Natural killer cell (primary cell): ENCODE measurements around the gene DNAH12. TPM values are rescaled to one million over a fixed set of nuclear protein-coding genes. Genes with fewer than 3 reads are reported as not detected.
"Not testable (repeated sequence)": the region's sequence is repeated elsewhere in the genome, so short reads cannot be mapped to it uniquely, and the experiment has no call there.

ENCODE experiments used
- ATAC-seq, 3 donors: fragments of 150-1000 bp in 2 of 3; fragments of 200-7000 bp in 1 of 3; cut with Tn5 transposase; 1 replicate in 1 of 3; 2 replicates in 2 of 3; pipeline ENCODE4 v1.10.0; 2021; ENCODE audit warnings: mild to moderate bottlenecking in 2 of 3, moderate library complexity in 2 of 3
- DNase-seq, 2 donors: peaks; one replicate each; pipeline versions ENCODE4 v3.0.0 to v3.0.0-alpha.2; 2013 to 2021; ENCODE audit warnings: mixed read lengths in 1 of 2
- H3K27ac ChIP-seq: one replicate; pipeline ENCODE4 v1.5.1; 2013; ENCODE audit warnings: mild to moderate bottlenecking, low read length
- H3K27me3 ChIP-seq: one replicate; pipeline ENCODE4 v1.6.1; 2013; ENCODE audit warnings: low read length; ENCODE audit not compliant: control insufficient read depth, insufficient read depth
- H3K36me3 ChIP-seq: one replicate; pipeline ENCODE4 v1.6.1; 2013; ENCODE audit warnings: low read length; ENCODE audit not compliant: control insufficient read depth, insufficient read depth
- H3K4me1 ChIP-seq: one replicate; pipeline ENCODE4 v1.6.1; 2013; ENCODE audit warnings: low read length; ENCODE audit not compliant: control insufficient read depth, insufficient read depth
- H3K4me3 ChIP-seq: one replicate; pipeline ENCODE4 v1.5.1; 2013; ENCODE audit warnings: low read length
- H3K9me3 ChIP-seq: one replicate; pipeline ENCODE4 v1.6.1; 2013; ENCODE audit warnings: low read length; ENCODE audit not compliant: control insufficient read depth, insufficient read depth
- H3K27ac Mint-ChIP-seq, 2 donors: one replicate each; pipeline ENCODE4 v1.8.0; 2022; ENCODE audit warnings: mild to moderate bottlenecking in 2 of 2, mixed read lengths in 2 of 2, moderate library complexity in 1 of 2
- H3K27me3 Mint-ChIP-seq, 2 donors: one replicate each; pipeline ENCODE4 v1.8.0; 2022; ENCODE audit warnings: low read depth in 2 of 2, mixed read lengths in 2 of 2
- H3K36me3 Mint-ChIP-seq: one replicate; pipeline ENCODE4 v1.8.0; 2022; ENCODE audit warnings: mixed read lengths
- H3K4me1 Mint-ChIP-seq, 2 donors: one replicate each; pipeline ENCODE4 v1.8.0; 2022; ENCODE audit warnings: mixed read lengths in 2 of 2
- H3K4me3 Mint-ChIP-seq: one replicate; pipeline ENCODE4 v1.8.0; 2022; ENCODE audit warnings: mild to moderate bottlenecking, moderate library complexity, mixed read lengths
- H3K9me3 Mint-ChIP-seq, 2 donors: one replicate each; pipeline ENCODE4 v1.8.0; 2022; ENCODE audit warnings: mixed read lengths in 2 of 2
- WGBS: methylation state at CpG from one replicate; pipeline ENCODE4 v1.1.7; 2013; ENCODE audit warnings: missing lambda C conversion rate; ENCODE audit not compliant: insufficient coverage; 5-methylcytosine and 5-hydroxymethylcytosine counted together
- intact Hi-C: fragments of 100-400 bp; cut with micrococcal nuclease; formaldehyde crosslinking; loops from one replicate; pipeline ENCODE4 v1.14.2; 2022
- total RNA-seq, 4 donors: library from RNA; stranded (reverse); fragments of 120-200 nt in 1 of 4; gene quantifications; one replicate each; pipeline versions ENCODE4 v1.2.3 to v1.2.4, GENCODE V29; 2013 to 2022
- TF ChIP-seq, protein P1 (sequence below): fragments of 200-600 bp; IDR thresholded peaks from one replicate; pipeline ENCODE4 v1.8.0; 2022; ENCODE audit warnings: antibody characterized with exemption

DNAH12 gene
- total RNA-seq, 3 donors from 2014 or later (not counting 1 experiment from before 2014, with no cell fraction given) = 0.11 to 0.30 (median 0.21) TPM

DNA sequence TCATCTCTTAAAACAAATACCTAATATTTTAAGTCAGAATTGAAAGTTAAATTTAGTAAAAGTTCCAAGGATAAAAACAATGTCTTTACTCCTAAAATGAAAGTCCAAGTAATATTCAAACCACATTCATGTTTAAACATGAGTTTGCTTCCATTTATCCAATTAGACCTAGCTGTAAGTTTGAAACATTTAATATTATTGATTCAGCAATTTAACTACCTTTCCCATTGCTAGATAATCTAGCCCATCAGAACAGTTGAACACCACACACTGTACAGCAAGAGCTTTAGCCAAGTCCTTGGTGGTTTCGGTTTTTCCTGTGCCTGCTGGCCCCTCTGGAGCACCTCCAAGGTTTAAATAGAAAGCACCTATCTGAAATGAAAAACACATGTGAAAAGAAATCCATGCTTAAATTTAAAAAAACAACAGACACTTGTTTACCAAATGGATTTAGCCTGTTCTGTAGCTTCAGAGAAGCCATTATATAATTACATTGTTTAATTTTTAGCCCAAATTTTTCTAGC lies 97.8 kb downstream of the DNAH12 start:
- H3K27ac Mint-ChIP-seq = no peak overlapping the region
- Histone ChIP-seq H3K36me3 (no peaks in the 10 kb centered on the region), H3K9me3 (no peaks in the 10 kb centered on the region), H3K4me3 (no peak overlapping the region), H3K4me1 (no peaks in the 10 kb centered on the region), H3K27me3 (no peaks in the 10 kb centered on the region), H3K27ac (no peak overlapping the region)
- no peaks in the 10 kb centered on the region for H3K36me3 Mint-ChIP-seq
- H3K4me3 Mint-ChIP-seq = no peak overlapping the region
- intact Hi-C loops = no loop called here
- H3K4me1 Mint-ChIP-seq = no peaks in the 10 kb centered on the region
- DNase-seq (no peak), ATAC-seq (no peak)
- H3K9me3 Mint-ChIP-seq = no peaks in the 10 kb centered on the region
- WGBS = 36% methylated on average over 1 of the region's 1 CpG
- TF ChIP-seq, protein P1, sequence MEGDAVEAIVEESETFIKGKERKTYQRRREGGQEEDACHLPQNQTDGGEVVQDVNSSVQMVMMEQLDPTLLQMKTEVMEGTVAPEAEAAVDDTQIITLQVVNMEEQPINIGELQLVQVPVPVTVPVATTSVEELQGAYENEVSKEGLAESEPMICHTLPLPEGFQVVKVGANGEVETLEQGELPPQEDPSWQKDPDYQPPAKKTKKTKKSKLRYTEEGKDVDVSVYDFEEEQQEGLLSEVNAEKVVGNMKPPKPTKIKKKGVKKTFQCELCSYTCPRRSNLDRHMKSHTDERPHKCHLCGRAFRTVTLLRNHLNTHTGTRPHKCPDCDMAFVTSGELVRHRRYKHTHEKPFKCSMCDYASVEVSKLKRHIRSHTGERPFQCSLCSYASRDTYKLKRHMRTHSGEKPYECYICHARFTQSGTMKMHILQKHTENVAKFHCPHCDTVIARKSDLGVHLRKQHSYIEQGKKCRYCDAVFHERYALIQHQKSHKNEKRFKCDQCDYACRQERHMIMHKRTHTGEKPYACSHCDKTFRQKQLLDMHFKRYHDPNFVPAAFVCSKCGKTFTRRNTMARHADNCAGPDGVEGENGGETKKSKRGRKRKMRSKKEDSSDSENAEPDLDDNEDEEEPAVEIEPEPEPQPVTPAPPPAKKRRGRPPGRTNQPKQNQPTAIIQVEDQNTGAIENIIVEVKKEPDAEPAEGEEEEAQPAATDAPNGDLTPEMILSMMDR = no peak
- H3K27me3 Mint-ChIP-seq = peaks cover 0 to 1% of the 10 kb centered on the region in 2 donors

DNA sequence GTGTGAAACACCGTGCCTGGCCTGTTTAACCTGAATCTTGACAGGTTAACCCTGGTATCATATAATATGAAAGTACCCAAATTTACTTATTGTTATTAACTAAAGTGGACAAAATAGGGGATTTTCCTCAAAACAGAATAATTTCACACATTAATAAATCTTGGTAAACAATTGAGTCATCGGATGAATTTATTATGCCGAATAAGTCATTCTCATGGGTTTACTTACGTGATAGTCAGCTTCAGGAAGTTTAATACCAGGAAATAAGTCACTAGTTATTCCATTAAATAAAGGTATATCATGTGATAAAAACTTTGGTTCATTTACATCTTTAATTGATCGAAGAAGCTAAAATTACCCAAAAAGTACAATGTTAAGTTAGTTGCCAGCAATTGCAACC lies 99.7 kb downstream of the DNAH12 start:
- Histone ChIP-seq H3K4me1 (no peaks in the 10 kb centered on the region), H3K27me3 (no peaks in the 10 kb centered on the region), H3K4me3 (no peak overlapping the region), H3K27ac (no peak overlapping the region), H3K36me3 (no peaks in the 10 kb centered on the region), H3K9me3 (no peaks in the 10 kb centered on the region)
- no peak for DNase-seq
- Mint-ChIP-seq H3K4me3 (no peak overlapping the region), H3K36me3 (no peaks in the 10 kb centered on the region), H3K27ac (no peak overlapping the region), H3K4me1 (no peaks in the 10 kb centered on the region), H3K27me3 (peaks cover 5 to 16% of the 10 kb centered on the region in 2 donors), H3K9me3 (no peaks in the 10 kb centered on the region)
- TF ChIP-seq, protein P1 = no peak
- intact Hi-C loops = no loop called here
- 100% methylated on average over 5 of the region's 5 CpGs for WGBS
- ATAC-seq = no peak

DNA sequence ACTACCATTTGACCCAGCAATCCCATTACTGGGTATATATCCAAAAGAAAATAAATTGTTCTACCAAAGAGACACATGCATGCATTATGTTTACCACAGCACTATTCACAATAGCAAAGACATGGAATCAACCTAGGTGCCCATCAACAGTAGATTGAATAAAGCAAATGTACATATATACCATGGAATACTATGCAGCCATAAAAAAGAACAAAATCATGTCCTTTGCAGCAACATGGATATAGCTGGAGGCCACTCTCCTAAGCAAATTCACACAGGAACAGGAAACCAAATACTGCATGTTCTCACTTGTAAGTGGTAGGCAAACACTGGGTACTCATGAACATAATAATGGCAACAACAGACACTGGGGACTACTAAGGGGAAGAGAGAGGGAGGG lies 104.0 kb downstream of the DNAH12 start:
- H3K4me1 ChIP-seq, H3K27ac Mint-ChIP-seq, H3K9me3 ChIP-seq, DNase-seq, H3K9me3 Mint-ChIP-seq, H3K4me3 Mint-ChIP-seq, H3K27ac ChIP-seq, H3K4me3 ChIP-seq, intact Hi-C loops, H3K4me1 Mint-ChIP-seq, H3K27me3 ChIP-seq, H3K36me3 ChIP-seq, H3K36me3 Mint-ChIP-seq, ATAC-seq: not testable (repeated sequence)
- H3K27me3 Mint-ChIP-seq = peaks cover 5 to 30% of the 10 kb centered on the region in 2 donors

DNA sequence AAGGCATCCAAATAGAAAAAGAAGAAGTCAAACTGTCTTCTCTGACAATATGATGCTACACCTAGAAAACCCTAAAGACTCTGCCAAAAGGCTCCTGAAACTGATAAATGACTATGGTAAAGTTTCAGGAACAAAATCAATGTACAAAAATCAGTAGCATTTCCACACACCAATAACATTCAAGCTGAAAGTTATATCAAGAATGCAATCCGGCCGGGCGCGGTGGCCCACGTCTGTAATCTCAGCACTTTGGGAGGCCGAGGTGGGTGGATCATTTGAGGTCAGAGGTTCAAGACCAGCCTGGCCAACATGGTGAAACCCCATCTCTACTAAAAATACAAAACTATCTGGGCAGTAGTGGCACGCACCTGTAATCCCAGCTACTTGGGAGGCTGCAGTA lies 105.7 kb downstream of the DNAH12 start:
- H3K27ac ChIP-seq, H3K9me3 Mint-ChIP-seq, H3K4me3 Mint-ChIP-seq, H3K4me1 Mint-ChIP-seq, H3K36me3 Mint-ChIP-seq, H3K27ac Mint-ChIP-seq, H3K27me3 ChIP-seq, H3K4me1 ChIP-seq, intact Hi-C loops, H3K4me3 ChIP-seq, H3K9me3 ChIP-seq, H3K36me3 ChIP-seq, ATAC-seq, DNase-seq: not testable (repeated sequence)
- 100% methylated on average over 1 of the region's 7 CpGs for WGBS
- H3K27me3 Mint-ChIP-seq = peaks cover 5 to 30% of the 10 kb centered on the region in 2 donors
